Stimulated activated CD8-positive, alpha-beta memory T cell treated with anti-CD3 and anti-CD28 coated beads, Interleukin-15, amount 100 ng/mL, for 48 hours (primary cell): ENCODE results near the gene SKA3.

ENCODE experiments used
- DNase-seq, 2 donors: peaks; one replicate each; pipeline ENCODE4 v3.0.0-alpha.2; 2020; ENCODE audit warnings: low read depth in 2 of 2

The SKA3 gene

DNA sequence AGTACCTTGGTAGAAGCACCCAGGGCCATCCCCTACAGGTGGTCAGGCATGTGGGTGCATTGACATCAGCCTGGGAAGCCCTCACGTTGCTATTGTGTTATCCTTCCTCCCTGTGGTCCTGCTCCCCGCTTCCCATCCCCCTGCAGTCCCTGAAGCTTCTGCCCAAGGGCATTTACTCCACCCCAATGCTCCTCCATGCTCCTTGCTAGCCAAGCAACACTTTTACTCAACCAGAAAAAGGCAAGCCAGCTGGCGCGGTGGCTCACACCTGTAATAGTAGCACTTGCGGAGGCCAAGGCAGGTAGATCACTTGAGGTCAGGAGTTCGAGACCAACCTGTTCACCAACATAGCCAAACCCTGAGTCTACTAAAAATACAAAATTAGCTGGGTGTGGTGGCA is 60.2 kb downstream of the SKA3 start:
- no peak for DNase-seq

- DNase-seq, result no peak
Measured at GRCh38 chr13:21115231-21115630, 61.1 kb downstream of the SKA3 start.

DNA sequence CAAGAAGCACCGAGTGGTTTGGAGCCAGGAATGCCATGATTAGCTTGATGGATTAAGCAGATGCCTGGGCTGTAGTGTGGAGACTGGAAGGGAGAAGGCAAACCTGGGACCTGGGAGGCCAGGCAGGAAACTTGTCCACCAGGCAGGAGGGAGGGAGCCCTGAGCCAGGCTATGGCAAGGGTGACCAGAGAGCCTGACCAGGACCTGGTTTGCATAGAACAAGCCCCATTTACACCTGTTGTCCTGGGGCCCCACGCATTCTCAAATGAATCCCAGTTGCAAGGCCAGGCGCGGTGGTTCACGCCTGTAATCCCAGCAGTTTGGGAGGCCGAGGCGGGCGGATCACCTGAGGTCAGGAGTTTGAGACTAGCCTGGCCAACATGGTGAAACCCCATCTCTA is 64.8 kb downstream of the SKA3 start:
- DNase-seq, result no peak

DNA sequence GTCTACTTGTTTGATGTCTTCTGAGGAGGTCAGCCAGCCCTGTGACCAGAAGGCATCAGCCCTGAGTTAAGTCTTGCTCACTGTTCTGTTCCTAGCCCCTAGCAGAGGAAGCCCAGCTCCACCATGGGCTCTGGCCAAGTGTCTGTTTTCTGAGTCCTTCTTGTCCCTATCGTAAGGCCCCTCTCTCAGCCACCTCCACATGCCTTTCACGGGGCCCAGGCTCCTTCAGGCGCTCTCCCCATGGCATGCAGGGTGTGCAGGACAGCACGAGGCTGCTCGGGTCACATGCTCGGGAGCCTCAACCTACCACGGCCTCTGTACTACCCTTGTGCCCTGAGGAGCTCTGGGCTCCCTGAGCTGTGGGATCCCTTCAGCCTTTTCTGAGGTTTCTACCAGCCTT is 67.2 kb downstream of the SKA3 start:
- DNase-seq, result no peak

GRCh38 chr13:21106089-21106488 is 70.3 kb downstream of the SKA3 start:
- no peak for DNase-seq

DNA sequence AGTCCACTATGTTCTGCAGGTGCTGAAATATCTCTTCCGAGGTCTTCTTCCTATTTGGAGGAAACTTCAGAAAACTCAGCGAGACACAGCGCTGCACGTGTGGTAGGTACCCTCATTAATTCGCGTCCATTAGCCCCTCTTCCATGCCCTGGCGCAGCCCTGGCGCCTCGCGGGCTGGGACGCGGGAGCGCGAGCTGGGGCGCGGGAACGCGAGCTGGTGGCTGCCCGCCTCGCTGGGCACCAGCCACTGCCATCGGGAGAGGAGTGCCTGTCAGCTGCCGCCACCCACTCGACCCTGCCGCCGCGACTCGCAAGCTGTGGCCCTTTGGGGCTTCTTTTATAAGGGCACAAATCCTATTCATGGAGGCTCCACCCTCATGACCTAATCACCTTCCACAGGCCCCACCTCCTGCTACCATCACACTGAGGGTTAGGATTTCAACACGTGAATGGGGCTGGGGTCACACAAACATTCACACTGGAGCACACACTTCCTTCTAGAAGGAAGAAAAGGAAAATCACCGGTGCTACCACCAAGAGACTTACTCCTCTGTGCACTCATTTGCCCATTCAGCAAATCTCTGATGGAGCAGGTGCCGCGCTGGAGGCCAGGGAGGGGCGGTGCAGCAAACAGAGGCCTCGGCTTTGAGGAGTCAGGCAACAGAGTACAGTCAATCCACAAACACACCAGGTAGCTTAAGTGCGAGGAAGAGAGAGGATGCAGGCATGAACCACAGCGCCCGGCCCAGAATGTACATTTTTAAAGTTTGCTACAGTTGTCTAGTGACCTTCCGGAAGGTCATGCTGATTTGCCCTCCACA is 71.9 kb downstream of the SKA3 start:
- no peak for DNase-seq
